ENCODE measurements around the gene FRYL.

DNA sequence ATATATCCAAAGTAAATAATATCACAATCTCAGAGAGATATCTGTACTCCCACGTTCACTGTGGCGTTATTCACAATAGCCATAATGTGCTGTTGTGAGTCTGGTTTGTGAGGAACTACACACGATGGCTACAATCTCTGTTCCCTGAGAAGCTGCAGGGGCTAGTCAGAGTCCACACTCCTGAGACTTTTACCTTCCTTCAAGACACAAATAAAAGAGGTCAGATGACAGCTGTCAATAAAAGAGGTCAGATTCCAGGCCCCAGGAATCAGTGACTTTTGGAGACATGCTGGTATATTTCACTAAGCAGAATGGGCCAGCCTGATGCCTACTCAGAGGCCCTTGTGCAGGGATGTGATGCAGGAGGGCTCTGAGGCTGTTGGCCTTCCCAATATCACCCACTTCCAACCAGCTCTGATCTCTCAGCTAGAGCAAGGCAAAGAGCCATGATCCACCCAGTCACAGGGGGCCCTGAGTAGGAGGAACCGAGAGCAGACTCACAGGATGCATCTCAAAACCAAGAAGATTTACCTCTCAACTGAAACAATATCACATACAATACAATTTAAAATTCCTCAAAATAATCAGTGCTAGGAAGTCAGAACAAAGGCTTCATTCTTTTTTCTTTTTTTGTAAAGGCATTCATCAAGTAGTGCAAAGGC lies 13.8 kb downstream of the FRYL start:
- TF ChIP-seq POLR2AphosphoS5 (IDR thresholded peaks at IDR 0.05) = no peak
- TF ChIP-seq, protein P1, sequence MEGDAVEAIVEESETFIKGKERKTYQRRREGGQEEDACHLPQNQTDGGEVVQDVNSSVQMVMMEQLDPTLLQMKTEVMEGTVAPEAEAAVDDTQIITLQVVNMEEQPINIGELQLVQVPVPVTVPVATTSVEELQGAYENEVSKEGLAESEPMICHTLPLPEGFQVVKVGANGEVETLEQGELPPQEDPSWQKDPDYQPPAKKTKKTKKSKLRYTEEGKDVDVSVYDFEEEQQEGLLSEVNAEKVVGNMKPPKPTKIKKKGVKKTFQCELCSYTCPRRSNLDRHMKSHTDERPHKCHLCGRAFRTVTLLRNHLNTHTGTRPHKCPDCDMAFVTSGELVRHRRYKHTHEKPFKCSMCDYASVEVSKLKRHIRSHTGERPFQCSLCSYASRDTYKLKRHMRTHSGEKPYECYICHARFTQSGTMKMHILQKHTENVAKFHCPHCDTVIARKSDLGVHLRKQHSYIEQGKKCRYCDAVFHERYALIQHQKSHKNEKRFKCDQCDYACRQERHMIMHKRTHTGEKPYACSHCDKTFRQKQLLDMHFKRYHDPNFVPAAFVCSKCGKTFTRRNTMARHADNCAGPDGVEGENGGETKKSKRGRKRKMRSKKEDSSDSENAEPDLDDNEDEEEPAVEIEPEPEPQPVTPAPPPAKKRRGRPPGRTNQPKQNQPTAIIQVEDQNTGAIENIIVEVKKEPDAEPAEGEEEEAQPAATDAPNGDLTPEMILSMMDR (IDR thresholded peaks at IDR 0.05) = no peak

Data from breast epithelium (tissue), 3 donors.